Ovary (tissue), 3 donors: ENCODE results near the gene MYMX.

Source experiments
- CTCF ChIP-seq, 3 donors: fragments of 450-650 bp in 2 of 3; fragments of 200-600 bp in 1 of 3; IDR thresholded peaks; one replicate each; pipeline versions ENCODE4 v1.5.1 to v1.8.0; 2016 to 2022; ENCODE audit warnings: antibody characterized with exemption in 3 of 3, mild to moderate bottlenecking in 1 of 3
- EP300 ChIP-seq: sonication (generic); formaldehyde crosslinking; IDR thresholded peaks from one replicate; pipeline ENCODE4 v1.6.1; 2017; ENCODE audit warnings: antibody characterized with exemption
- POLR2A ChIP-seq: fragments of 450-650 bp; IDR thresholded peaks from one replicate; pipeline ENCODE4 v1.6.1; 2017; ENCODE audit warnings: antibody characterized with exemption, mild to moderate bottlenecking, moderate library complexity
- donor health status: DM: no; HTN: no; CAD: no.

- no peak for TF ChIP-seq CTCF (IDR thresholded peaks at IDR 0.05)
- TF ChIP-seq POLR2A = no peak
- no peak for TF ChIP-seq EP300
Observed at GRCh38 chr6:44199883-44200282, 16.8 kb upstream of the MYMX start.
